Activated CD4-positive, alpha-beta memory T cell treated with anti-CD3 and anti-CD28 coated beads for 36 hours (primary cell): Measurements from ENCODE around the gene TMEM91. TPM values are rescaled to one million over a fixed set of nuclear protein-coding genes. Genes with fewer than 3 reads are reported as not detected.
"Not testable (repeated sequence)": the region's sequence is repeated elsewhere in the genome, so short reads cannot be mapped to it uniquely, and the experiment has no call there.

Source experiments
- CTCF ChIA-PET: fragments of 350-600 bp; sonication (Branson Sonifier 250); formaldehyde crosslinking; loops from one replicate; lab custom pipeline; 2021; ENCODE audit warnings: antibody characterized with exemption, inconsistent platforms; lab: Charles Lee
- POLR2A ChIA-PET: fragments of 350-600 bp; sonication (Branson Sonifier 250); formaldehyde crosslinking; loops from one replicate; lab custom pipeline; 2021; ENCODE audit warnings: antibody characterized with exemption; lab: Charles Lee
- DNase-seq: peaks from one replicate; pipeline ENCODE4 v3.0.0-alpha.2; 2020
- H3K27ac Mint-ChIP-seq: one replicate; pipeline ENCODE4 v1.8.0; 2021; ENCODE audit warnings: mixed read lengths
- H3K27me3 Mint-ChIP-seq: one replicate; pipeline ENCODE4 v1.8.0; 2021; ENCODE audit warnings: mixed read lengths
- H3K36me3 Mint-ChIP-seq: one replicate; pipeline ENCODE4 v1.8.0; 2021; ENCODE audit warnings: mixed read lengths
- H3K4me1 Mint-ChIP-seq: one replicate; pipeline ENCODE4 v1.8.0; 2021; ENCODE audit warnings: low read depth, mixed read lengths
- H3K4me3 Mint-ChIP-seq: one replicate; pipeline ENCODE4 v1.8.0; 2021; ENCODE audit warnings: mild to moderate bottlenecking, mixed read lengths
- H3K9me3 Mint-ChIP-seq: one replicate; pipeline ENCODE4 v1.8.0; 2021; ENCODE audit warnings: mixed read lengths
- intact Hi-C: fragments of 100-400 bp; cut with micrococcal nuclease; formaldehyde crosslinking; loops from one replicate; pipeline ENCODE4 v1.15.1; 2023
- total RNA-seq, 2 experiments: library from RNA; stranded (reverse); gene quantifications; one replicate each; pipeline ENCODE4 v1.2.3, GENCODE V29; 2021

Gene TMEM91
- total RNA-seq, 2 experiments from 2014 or later: 4.5 to 4.6 TPM

DNA sequence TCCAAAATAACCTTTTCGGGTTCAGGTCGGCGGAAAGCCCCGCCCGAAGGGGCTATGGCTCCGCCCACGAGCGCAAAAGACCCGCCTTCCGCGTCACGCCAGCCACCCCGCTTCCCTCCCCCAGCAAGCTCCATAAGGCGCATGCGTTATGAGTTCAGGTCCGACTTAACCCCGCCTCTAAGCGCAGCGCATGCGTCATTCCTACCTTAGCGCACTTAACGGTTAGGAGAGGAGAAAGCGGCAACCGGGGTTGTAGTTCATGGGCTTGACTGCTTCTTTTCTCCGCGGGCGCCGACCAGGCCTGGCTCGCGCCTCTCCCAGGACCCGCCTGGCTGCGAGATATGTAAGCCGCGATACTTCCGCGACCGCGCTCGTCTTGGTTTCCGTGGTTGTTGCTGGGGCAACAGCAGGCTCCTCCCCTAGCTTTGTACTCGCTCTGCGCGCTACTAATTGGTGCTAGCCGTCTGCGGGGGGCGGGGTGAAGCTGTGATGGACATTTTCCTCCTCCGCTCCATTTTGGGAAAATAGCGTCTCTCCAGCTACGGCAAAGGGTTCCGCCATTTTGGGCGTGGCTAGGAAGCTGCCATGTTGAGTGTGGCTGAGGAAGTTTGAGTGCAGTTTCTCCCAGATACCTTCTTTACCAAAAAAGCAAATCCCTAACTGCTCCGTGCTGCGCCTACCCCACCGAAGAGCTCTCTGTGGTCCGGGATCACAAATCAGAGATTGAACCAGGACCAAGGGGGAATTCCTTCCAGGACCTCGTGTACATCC lies 12.4 kb upstream of the TMEM91 start, which contains the start of gene B9D2:
Gene B9D2, minus strand, starts transcription at position 397 of the 771 bp plus-strand sequence. CDS start 630 bp downstream, outside the sequence.
- peak within 1 kb of the TSS; percentile 92 for H3K27ac Mint-ChIP-seq
- no peaks in the 10 kb centered on the region for H3K36me3 Mint-ChIP-seq
- POLR2A ChIA-PET: interaction anchor here (0.6 to 1.9 kb wide), 10 partner anchors 9 to 829 kb away, joined by 3 to 21 read pairs (median 4); partner anchors contain the start of genes ACTMAP, DMAC2 and HNRNPUL1
- peak within 1 kb of the TSS; percentile 91 for H3K4me3 Mint-ChIP-seq
- H3K9me3 Mint-ChIP-seq: no peaks in the 10 kb centered on the region
- DNase-seq: peak; percentile 99
- H3K4me1 Mint-ChIP-seq: peaks cover 15% of the 10 kb centered on the region
- CTCF ChIA-PET: interaction anchor here (0.6 to 4.7 kb wide), 9 partner anchors 10 to 496 kb away, joined by 3 to 69 read pairs (median 3); partner anchors contain the start of genes DMAC2, RPS19 and TGFB1
- no peaks in the 10 kb centered on the region for H3K27me3 Mint-ChIP-seq
- intact Hi-C loops: loop anchor here (1.0 to 5.0 kb wide), 5 partner anchors 9 to 1017 kb away; partner anchors contain the start of genes BCKDHA, C19orf47, EXOSC5 and PLD3

DNA sequence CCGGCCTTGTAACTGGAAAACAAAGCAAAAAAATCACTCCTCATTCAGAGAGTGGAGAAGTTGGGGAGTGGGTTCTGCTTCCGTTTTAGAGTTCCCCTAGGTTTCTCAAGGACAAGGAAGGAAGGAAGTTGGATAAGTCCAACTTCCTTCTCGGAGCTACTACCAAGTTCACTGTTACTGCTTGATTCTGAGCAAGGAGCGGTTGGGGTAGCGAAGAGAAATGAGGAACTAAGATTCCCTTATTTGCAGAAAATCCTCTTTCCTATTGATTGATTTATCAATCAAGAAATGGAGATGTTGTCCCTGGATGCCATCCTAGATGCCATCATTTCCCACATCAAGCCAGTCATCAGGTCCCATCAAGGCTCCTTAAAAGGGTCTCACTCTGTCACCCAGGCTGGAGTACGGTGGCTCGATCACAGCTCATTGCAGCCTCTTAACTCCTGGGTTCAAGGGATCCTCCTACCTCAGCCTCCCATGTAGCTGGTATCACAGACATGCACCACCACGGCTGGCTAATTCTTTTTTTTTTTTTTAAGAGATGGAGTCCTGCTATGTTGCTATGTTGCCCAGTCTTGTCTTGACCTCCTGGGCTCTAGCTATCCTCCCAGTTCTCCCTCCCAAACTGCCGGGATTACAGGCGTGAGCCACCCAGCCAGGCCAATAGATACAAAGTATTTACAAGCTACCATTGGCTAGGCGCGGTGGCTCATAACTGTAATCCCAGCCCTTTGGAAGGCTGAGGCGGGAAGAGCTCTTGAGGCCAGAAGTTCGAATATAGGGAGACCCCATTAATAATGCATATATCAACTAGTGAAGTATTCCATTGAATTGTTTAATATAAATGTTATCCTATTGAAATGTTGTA lies 11.6 kb upstream of the TMEM91 start:
- H3K4me1 Mint-ChIP-seq: peaks cover 15% of the 10 kb centered on the region
- ChIA-PET CTCF (interaction anchor here (0.6 to 4.7 kb wide), 11 partner anchors 11 to 495 kb away, joined by 3 to 69 read pairs (median 3); partner anchors contain the start of genes DMAC2, RPS19 and TGFB1), POLR2A (interaction anchor here (0.6 to 1.9 kb wide), 8 partner anchors 9 to 168 kb away, joined by 3 to 21 read pairs (median 6); partner anchors contain the start of genes DMAC2 and HNRNPUL1)
- no peak for DNase-seq
- peak overlapping the region; percentile 92 for H3K27ac Mint-ChIP-seq
- no peaks in the 10 kb centered on the region for H3K9me3 Mint-ChIP-seq
- H3K36me3 Mint-ChIP-seq: no peaks in the 10 kb centered on the region
- intact Hi-C loops: loop anchor here (1.0 to 5.0 kb wide), 4 partner anchors 33 to 1017 kb away; partner anchors contain the start of genes BCKDHA, C19orf47, EXOSC5 and PLD3
- no peaks in the 10 kb centered on the region for H3K27me3 Mint-ChIP-seq
- H3K4me3 Mint-ChIP-seq: peak overlapping the region; percentile 91

DNA sequence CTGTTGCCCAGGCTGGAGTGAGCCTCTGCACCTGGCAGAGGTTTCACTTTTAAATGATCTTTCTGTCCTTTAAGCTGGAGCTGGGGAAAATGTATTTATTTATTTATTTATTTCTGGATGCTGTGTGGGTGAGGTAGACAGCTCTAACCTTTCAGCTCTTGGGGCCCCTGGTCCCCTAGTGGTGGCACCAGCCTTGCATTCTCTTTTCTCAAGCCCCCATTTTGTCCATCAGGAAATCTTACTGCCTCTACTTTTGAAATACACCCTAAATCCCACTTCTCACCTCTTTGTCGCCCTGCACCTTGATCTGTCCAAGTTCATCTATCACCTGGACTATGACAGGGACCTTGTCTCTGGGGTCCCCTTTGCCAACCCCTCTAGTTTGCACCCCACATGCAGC lies 10.2 kb upstream of the TMEM91 start:
- H3K4me3 Mint-ChIP-seq: no peak overlapping the region
- peak; percentile 29 for DNase-seq
- no peak overlapping the region for H3K27ac Mint-ChIP-seq
- H3K27me3 Mint-ChIP-seq: no peaks in the 10 kb centered on the region
- POLR2A ChIA-PET: interaction anchor here (0.6 kb wide), 1 partner anchor 44 kb away, joined by 3 read pairs; no protein-coding TSS in a partner anchor
- CTCF ChIA-PET: interaction anchor here (0.8 to 4.7 kb wide), 3 partner anchors 12 to 83 kb away, joined by 3 to 69 read pairs (median 3); partner anchors contain the start of gene TGFB1
- peaks cover 15% of the 10 kb centered on the region for H3K4me1 Mint-ChIP-seq
- H3K36me3 Mint-ChIP-seq: no peaks in the 10 kb centered on the region
- intact Hi-C loops: no loop called here
- no peaks in the 10 kb centered on the region for H3K9me3 Mint-ChIP-seq

DNA sequence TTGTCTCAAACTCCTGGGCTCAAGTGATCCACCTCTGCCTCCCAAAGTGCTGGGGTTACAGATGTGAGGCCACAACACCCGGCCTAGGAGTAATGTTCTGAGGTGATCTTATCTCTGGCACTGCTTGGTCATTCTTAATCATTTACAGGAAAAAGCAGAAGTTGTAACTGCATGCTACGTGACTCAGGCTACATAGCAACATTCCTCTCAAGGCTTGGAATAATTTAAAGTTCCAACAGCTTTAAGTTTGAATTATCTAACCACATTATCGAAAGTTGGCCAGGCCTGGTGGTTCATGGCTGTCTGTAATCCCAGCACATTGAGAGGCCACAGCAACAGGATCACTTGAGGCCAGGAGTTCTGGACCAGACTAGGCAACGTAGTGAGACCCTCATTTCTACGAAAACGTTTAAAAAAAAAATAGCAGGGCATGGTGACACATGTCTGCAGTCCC lies 8.5 kb upstream of the TMEM91 start:
- intact Hi-C loops: no loop called here
- DNase-seq: no peak
- H3K4me1 Mint-ChIP-seq: peaks cover 9% of the 10 kb centered on the region
- no peak overlapping the region for H3K27ac Mint-ChIP-seq
- no peaks in the 10 kb centered on the region for H3K9me3 Mint-ChIP-seq
- H3K27me3 Mint-ChIP-seq: no peaks in the 10 kb centered on the region
- POLR2A ChIA-PET: no interaction called here
- CTCF ChIA-PET: no interaction called here
- no peaks in the 10 kb centered on the region for H3K36me3 Mint-ChIP-seq
- no peak overlapping the region for H3K4me3 Mint-ChIP-seq

DNA sequence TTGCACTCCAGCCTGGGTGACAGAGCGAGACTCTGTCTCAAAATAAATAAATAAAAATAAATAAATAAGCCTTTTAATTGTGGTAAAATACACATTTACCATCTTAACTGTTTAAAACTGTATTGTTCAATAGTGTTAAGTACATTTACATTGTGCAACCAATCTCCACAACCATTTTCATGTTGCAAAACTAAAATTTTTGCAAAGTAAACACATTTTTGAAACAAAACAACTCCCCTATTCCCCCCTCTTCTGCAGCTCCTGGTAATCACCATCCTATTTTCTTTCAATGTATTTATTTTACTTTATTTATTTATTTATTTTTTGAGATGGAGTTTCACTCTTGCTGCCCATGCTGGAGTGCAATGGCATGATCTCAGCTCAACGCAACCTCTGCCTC lies 6.6 kb upstream of the TMEM91 start:
- ChIA-PET CTCF (interaction anchor here (1.3 kb wide), 1 partner anchor 18 kb away, joined by 3 read pairs; no protein-coding TSS in a partner anchor), POLR2A (no interaction called here)
- Mint-ChIP-seq H3K9me3 (no peaks in the 10 kb centered on the region), H3K4me3 (no peak overlapping the region), H3K27ac (no peak overlapping the region), H3K4me1 (peaks cover 3% of the 10 kb centered on the region), H3K27me3 (no peaks in the 10 kb centered on the region), H3K36me3 (no peaks in the 10 kb centered on the region)
- intact Hi-C loops: no loop called here
- no peak for DNase-seq

DNA sequence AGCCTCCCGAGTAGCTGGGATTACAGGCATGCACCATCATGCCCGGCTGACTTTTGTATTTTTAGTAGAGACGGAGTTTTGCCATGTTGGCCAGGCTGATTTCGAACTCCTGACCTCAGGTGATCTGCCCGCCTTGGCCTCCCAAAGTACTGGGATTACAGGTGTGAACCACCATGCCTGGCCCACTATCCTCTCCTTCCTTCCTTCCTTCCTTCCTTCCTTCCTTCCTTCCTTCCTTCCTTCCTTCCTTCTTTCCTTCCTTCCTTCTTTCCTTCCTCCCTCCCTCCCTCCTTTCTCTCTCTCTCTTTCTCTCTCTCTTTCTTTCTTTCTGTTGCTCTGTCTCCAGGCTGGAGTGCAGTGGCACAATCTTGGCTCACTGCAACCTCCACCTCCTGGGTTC lies 5.2 kb upstream of the TMEM91 start:
- POLR2A ChIA-PET, CTCF ChIA-PET, intact Hi-C loops, H3K9me3 Mint-ChIP-seq, H3K27me3 Mint-ChIP-seq, H3K27ac Mint-ChIP-seq, H3K4me1 Mint-ChIP-seq, H3K36me3 Mint-ChIP-seq, H3K4me3 Mint-ChIP-seq, DNase-seq: not testable (repeated sequence)

DNA sequence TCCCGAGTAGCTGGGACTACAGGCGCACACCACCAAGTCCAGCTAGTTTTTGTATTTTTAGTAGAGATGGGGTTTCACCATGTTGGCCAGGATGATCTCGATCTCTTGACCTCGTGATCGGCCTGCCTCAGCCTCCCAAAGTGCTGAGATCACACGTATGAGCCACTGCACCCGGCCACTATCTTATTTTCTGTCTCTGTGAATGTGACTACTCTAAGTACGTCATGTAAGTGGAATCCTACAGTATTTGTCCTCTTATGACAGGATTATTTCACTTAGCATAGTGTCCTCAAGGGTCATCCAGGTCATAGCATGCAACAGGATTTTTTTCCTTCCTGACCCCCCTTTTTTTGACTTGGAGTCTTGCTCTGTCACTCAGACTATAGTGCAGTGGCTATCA lies 4.8 kb upstream of the TMEM91 start:
- H3K27ac Mint-ChIP-seq: no peak overlapping the region
- peaks cover 4% of the 10 kb centered on the region for H3K4me1 Mint-ChIP-seq
- no peaks in the 10 kb centered on the region for H3K27me3 Mint-ChIP-seq
- no peaks in the 10 kb centered on the region for H3K9me3 Mint-ChIP-seq
- intact Hi-C loops: no loop called here
- no peak overlapping the region for H3K4me3 Mint-ChIP-seq
- ChIA-PET POLR2A (no interaction called here), CTCF (no interaction called here)
- DNase-seq: no peak
- H3K36me3 Mint-ChIP-seq: no peaks in the 10 kb centered on the region

DNA sequence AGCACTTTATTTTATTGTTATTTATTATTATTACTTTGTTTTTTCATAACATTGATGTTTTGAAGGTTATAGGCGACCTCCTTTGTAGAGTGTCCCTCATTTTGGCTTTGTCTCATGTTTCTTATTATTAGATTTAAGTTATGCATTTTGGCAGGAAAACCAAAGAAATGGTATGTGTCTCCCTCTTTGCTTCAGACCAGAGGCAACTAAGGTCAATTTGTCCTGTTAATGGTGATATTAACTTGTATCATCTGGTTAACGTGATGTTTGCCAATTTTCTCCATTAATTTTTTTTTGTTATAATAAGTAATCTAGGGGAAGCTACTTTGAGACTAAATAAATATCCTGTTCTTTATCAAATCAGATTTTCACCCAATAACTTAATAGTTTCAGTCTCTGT lies 3.8 kb upstream of the TMEM91 start:
- intact Hi-C loops: no loop called here
- H3K4me1 Mint-ChIP-seq: peaks cover 13% of the 10 kb centered on the region
- no peaks in the 10 kb centered on the region for H3K36me3 Mint-ChIP-seq
- ChIA-PET CTCF (interaction anchor here (0.6 to 0.9 kb wide), 2 partner anchors 20 to 504 kb away, joined by 3 to 4 read pairs; no protein-coding TSS in a partner anchor), POLR2A (no interaction called here)
- H3K9me3 Mint-ChIP-seq: no peaks in the 10 kb centered on the region
- no peak overlapping the region for H3K27ac Mint-ChIP-seq
- no peak for DNase-seq
- no peaks in the 10 kb centered on the region for H3K27me3 Mint-ChIP-seq
- H3K4me3 Mint-ChIP-seq: no peak overlapping the region

DNA sequence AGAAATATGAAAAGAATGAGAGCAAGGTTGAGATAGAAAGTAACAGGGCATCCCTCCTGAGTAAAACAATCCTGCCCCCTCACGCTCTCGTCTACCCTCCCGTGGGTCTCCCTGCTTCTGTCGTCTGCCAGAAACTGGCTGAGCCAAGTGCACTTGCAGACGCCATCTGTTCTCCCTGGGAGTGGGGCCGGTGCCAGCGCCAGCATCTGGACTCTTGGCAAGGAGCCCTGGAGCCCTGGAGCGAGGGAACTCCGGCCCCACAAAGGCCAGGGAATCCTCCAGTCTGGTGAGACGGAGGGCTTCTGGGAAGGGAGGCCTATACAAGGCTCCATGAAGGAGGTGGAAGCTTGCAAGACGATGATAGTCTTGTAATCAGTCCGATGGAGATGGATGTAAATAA lies 2.3 kb upstream of the TMEM91 start:
- CTCF ChIA-PET: no interaction called here

DNA sequence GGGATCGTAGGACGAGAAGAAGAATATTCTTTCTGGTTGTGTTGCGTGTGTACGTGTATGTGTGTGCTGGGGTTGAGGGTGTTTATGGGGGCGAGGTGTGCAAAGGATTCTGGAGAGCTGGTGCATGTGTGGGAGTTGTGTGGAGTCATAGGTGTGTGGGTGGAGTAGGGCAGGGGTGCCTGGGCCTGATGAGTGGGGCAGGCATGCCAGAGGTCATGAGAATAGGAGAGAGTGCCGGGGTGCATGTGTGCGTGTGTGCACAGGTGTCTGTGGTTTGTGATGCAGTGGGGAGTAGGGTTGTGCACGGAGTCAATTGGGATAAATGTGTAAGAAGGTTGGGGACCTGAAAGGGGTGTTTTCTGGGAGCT lies 649 bp downstream of the TMEM91 start:
- ChIA-PET POLR2A (no interaction called here), CTCF (no interaction called here)
- DNase-seq: peak; percentile 37
- no peak overlapping the region for H3K27ac Mint-ChIP-seq
- H3K9me3 Mint-ChIP-seq: no peaks in the 10 kb centered on the region
- intact Hi-C loops: no loop called here
- H3K4me1 Mint-ChIP-seq: peaks cover 13% of the 10 kb centered on the region
- H3K27me3 Mint-ChIP-seq: no peaks in the 10 kb centered on the region
- H3K36me3 Mint-ChIP-seq: no peaks in the 10 kb centered on the region
- H3K4me3 Mint-ChIP-seq: peak overlapping the region; percentile 52

More for the DNA sequence above, 2.3 kb upstream of the TMEM91 start:
- no peaks in the 10 kb centered on the region for H3K36me3 Mint-ChIP-seq
- H3K27me3 Mint-ChIP-seq: no peaks in the 10 kb centered on the region
- no peaks in the 10 kb centered on the region for H3K9me3 Mint-ChIP-seq
- H3K4me3 Mint-ChIP-seq: no peak overlapping the region
- H3K27ac Mint-ChIP-seq: no peak overlapping the region
- intact Hi-C loops: no loop called here
- peaks cover 13% of the 10 kb centered on the region for H3K4me1 Mint-ChIP-seq
- no peak for DNase-seq
- POLR2A ChIA-PET: no interaction called here

DNA sequence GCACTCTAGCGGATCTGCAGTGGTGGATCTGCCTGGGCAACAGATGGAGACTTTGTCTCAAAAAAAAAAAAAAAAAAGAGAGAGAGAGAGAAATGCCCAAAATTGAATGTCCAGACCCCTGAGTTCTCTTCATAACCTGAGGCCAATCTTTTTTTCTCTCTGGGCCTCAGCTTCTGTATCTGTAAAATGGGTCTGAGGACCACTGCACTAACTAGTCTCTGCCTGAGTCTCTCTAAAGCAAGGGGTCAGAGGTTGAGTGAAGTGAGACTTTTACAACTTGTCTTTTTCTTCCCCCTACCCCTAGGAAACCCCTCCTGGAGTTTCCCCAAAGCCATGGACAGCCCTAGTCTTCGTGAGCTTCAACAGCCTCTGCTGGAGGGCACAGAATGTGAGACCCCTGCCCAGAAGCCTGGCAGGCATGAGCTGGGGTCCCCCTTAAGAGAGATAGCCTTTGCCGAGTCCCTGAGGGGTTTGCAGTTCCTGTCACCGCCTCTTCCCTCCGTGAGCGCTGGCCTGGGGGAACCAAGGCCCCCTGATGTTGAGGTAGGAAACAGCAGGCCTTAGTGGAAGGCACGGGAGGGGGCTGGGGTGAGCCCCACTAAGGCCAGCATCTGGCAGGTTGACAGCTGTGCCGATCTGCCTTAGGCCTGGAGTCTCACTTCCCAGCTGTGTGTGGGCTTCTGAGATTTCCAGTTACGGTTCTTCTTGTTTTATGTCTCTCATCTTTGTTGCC lies 1.8 kb downstream of the TMEM91 start:
- Mint-ChIP-seq H3K27me3 (no peaks in the 10 kb centered on the region), H3K27ac (no peak overlapping the region), H3K4me3 (no peak overlapping the region), H3K4me1 (peaks cover 13% of the 10 kb centered on the region), H3K9me3 (no peaks in the 10 kb centered on the region), H3K36me3 (no peaks in the 10 kb centered on the region)
- intact Hi-C loops: no loop called here
- no peak for DNase-seq
- POLR2A ChIA-PET: no interaction called here
- CTCF ChIA-PET: no interaction called here
